ENCODE results near the gene CTNNBIP1. TPM values are rescaled to one million over a fixed set of nuclear protein-coding genes. Genes with fewer than 3 reads are reported as not detected.
A peak's percentile ranks its signal among the peaks of the same experiment; 100 is the strongest.

Gene CTNNBIP1
- total and polyA plus RNA-seq, 9 of the 15 experiments (the other 6 are each of a cell fraction or from before 2014, with no cell fraction given) = 0.65 to 29.2 (median 14.7) TPM

- Histone ChIP-seq H3K9me3 (replicated peaks; ENCODE audit: control insufficient read depth, insufficient read depth, low read depth, low read length) (no peaks in the 10 kb centered on the region), H3K9ac (ENCODE audit: insufficient read depth in 1 of 2, low read depth in 2 of 2, low read length in 2 of 2) (no peak overlapping the region; a peak in 1 of 4 replicates), H3K79me2 (ENCODE audit: control insufficient read depth, insufficient read depth, low read length) (no peaks in the 10 kb centered on the region), H4K20me1 (replicated peaks; ENCODE audit: control insufficient read depth, insufficient read depth, low read length) (peaks cover 9% of the 10 kb centered on the region; the same call in 1 of the 2 replicates), H3K9me1 (ENCODE audit: control insufficient read depth, insufficient read depth, low read length) (peaks cover 3% of the 10 kb centered on the region), H3K4me2 (ENCODE audit: insufficient read depth, low read length) (no peak overlapping the region), H3K4me1 (replicated peaks in 1 of 2; ENCODE audit: control insufficient read depth in 2 of 2, insufficient read depth in 2 of 2, low read length in 2 of 2) (peaks cover 0 to 9% of the 10 kb centered on the region in 2 experiments; a peak in 2 of 5 replicates), H3K27me3 (ENCODE audit: control insufficient read depth in 2 of 2, insufficient read depth in 2 of 2, low read length in 2 of 2) (no peaks in the 10 kb centered on the region), H3K36me3 (ENCODE audit: control insufficient read depth, insufficient read depth, low read length) (no peaks in the 10 kb centered on the region), H2AFZ (ENCODE audit: low read depth, low read length) (no peak overlapping the region), H3K4me3 (no peak overlapping the region), H3K27ac (ENCODE audit: extremely low read depth, low read depth, low read length) (no peak overlapping the region)
- no peak for DNase-seq (ENCODE audit: extremely low read depth in 1 of 4, low spot score in 3 of 4)
- BruUV-seq (replicated peaks) = no TSS peak
- no peak for FAIRE-seq
- intact Hi-C loops (cut with micrococcal nuclease) (no loop called here), in situ Hi-C loops (cut with MboI) (no loop called here)
- WGBS (ENCODE audit: insufficient coverage, low coverage, missing lambda C conversion rate) = 61% methylated on average over 14 of the region's 14 CpGs
- ChIA-PET CTCF (ENCODE audit: low intra/inter-chr PET ratio) (no interaction called here), POLR2A (interaction anchor here (0.6 to 1.8 kb wide), 12 partner anchors 8 to 511 kb away, joined by 3 to 11 read pairs (median 3); partner anchors contain the start of genes LZIC and NMNAT1)
- no peak for ATAC-seq
- TF ChIP-seq ZNF224 (CRISPR knock-in tag; IDR thresholded peaks at IDR 0.05) = no peak
- peak; percentile 25; the same call in 1 of the 2 replicates for TF ChIP-seq SMARCE1 (IDR thresholded peaks at IDR 0.05)
- no peak for TF ChIP-seq TCF3 (CRISPR knock-in tag; IDR thresholded peaks at IDR 0.05)
- peak; percentile 85 for TF ChIP-seq FOSL1 (tag; conservative IDR thresholded peaks at IDR 0.05)
- no peak for TF ChIP-seq HSF4 (CRISPR knock-in tag; IDR thresholded peaks at IDR 0.05; ENCODE audit: borderline replicate concordance)
Observed at GRCh38 chr1:9892563-9893528, 17.2 kb downstream of the CTNNBIP1 start.
